Mononuclear cell (primary cell): Measurements from ENCODE around the gene FAM83C. TPM values are rescaled to one million over a fixed set of nuclear protein-coding genes. Genes with fewer than 3 reads are reported as not detected.

ENCODE experiments used
- H3K27me3 ChIP-seq: 2 replicates; pipeline ENCODE4 v1.6.0; 2011; ENCODE audit warnings: low read length, control low read depth; ENCODE audit not compliant: insufficient read depth
- H3K4me1 ChIP-seq: 2 replicates; pipeline ENCODE4 v1.5.1; 2011; ENCODE audit warnings: mild to moderate bottlenecking, low read length, control low read depth; ENCODE audit not compliant: insufficient read depth
- H3K4me3 ChIP-seq: 2 replicates; pipeline ENCODE4 v1.5.1; 2011; ENCODE audit warnings: mild to moderate bottlenecking, low read length, moderate library complexity
- H3K9me3 ChIP-seq: 2 replicates; pipeline ENCODE4 v1.5.1; 2011; ENCODE audit warnings: low read depth, mild to moderate bottlenecking, control low read depth, low read length
- total RNA-seq: library from RNA; depleted of rRNA; stranded (reverse); fragments of >200 nt; gene quantifications from one replicate; pipeline ENCODE4 v1.2.3, GENCODE V29; 2012

FAM83C gene
- total RNA-seq, 1 donor: not detected

DNA sequence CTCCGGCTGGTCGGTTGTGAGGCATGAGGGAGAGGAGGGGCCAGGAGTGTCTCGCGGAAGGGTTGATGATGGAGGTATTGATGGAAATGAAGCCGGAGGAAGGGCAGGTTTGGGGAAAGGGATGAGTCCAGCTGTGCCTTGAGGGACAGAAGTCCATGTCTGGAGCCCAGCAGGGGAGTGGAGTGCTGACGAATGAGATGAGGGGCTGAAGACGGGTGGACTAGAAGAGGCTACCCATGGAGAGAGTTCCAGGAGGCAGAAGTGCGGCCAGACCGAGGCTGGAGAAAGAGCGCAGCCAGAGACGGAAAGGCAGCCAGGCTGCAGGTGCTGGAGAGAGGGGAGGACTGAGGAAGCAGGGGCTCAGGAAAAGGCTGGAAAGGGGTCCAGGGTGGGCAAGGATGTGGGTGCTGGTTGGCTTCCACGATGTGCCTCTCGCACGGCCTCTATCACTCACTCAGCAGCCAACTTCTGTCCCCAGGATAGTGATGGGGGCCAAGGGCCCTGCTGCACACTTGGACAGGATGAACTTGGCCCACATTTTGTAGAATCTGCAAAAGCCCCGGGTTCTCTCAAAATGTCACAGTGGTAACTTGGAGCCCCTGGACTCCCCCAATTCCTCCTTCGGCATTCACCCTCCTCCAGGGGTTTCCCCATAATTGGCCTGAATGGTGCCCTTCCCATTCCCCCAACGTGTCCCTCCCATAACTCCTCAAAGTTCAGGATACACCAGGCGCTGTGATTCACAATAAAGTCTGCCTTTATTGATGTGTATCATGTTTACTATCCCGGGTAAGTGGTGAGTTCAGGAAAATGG lies 7.0 kb downstream of the FAM83C start:
- Histone ChIP-seq H3K9me3 (no peaks in the 10 kb centered on the region), H3K27me3 (no peaks in the 10 kb centered on the region), H3K4me3 (peak overlapping the region; percentile 80), H3K4me1 (peaks cover 19% of the 10 kb centered on the region)

DNA sequence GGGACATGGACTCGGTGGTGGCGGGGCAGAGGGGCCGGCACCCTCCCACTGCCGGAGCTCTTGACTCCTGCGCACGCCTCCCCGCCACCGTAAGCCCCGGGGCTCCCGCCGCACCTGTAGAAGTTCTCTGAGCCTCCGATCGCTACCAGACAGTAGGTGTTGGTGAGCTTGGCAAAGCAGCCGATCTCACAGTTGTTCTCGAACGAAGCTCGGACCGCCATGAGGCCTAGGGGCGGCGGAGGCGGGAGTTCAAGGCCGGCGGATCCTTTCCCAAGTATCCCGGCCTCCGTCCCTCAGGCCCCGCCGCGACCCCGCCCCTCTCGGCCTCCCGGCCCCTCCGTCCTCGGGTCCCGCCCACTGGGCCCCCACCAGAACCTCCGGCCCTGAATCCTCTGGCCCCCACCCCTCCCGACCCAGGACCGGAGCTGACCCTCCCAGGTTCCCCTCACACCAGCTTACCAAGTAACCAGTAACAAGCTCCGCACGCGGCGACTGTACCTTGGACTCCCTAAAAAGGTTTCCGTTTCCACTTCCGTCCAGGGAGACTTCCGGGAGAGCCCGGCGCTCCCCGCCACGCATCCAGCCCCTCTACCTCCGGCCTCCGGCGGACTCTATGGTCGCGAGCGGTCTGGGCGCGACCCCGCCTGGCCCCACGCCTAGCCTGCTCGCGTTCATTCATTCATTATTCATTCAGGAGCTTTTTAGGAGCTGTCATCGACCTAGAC lies 7.8 kb downstream of the FAM83C start, which contains the start of gene EIF6:
Gene EIF6, minus strand, starts transcription at position 506 of the 725 bp plus-strand sequence. Its CDS starts 285 bp downstream, at position 221.
- Histone ChIP-seq H3K4me3 (peak within 1 kb of the TSS; percentile 80), H3K9me3 (no peaks in the 10 kb centered on the region), H3K4me1 (peaks cover 19% of the 10 kb centered on the region), H3K27me3 (no peaks in the 10 kb centered on the region)

DNA sequence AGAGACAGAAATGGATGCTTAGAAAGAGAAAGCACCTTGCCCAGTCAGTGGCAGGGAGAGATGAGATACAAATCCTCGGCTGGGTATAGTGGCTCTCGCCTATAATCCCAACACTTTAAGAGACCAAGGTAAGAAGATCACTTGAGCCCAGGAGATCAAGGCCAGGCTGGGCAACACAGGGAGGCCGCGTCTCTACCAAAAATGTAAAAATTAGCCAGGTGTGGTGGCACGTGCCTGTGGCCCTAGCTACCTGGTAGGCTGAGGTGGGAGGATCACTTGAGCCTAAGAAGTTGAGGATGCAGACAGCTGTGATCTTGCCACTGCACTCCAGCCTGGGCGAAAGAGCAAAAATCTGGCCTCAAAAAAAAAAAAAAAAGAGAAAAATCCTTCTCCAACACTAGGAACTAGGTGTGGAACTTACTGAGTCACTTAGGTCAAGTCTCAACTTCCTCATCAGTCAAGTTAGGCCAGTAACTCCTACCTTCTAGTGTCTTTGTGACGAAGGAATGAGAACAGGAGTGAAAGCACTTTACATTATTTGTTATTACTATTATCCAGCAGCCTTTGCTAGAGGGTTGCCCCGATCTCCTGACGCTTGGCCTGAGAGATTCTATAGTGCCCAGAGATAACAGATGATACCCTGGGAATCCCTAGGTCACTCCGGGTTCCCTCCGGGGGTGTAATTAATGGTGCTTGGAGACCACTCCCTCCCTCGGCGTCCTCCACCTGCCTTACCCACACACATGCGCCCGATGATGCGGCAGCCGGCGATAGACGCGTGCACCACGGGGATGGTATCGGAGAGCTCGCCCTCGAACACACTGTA lies 8.6 kb downstream of the FAM83C start:
- H3K4me1 ChIP-seq: peaks cover 19% of the 10 kb centered on the region
- no peaks in the 10 kb centered on the region for H3K9me3 ChIP-seq
- no peaks in the 10 kb centered on the region for H3K27me3 ChIP-seq
- peak overlapping the region; percentile 80 for H3K4me3 ChIP-seq

DNA sequence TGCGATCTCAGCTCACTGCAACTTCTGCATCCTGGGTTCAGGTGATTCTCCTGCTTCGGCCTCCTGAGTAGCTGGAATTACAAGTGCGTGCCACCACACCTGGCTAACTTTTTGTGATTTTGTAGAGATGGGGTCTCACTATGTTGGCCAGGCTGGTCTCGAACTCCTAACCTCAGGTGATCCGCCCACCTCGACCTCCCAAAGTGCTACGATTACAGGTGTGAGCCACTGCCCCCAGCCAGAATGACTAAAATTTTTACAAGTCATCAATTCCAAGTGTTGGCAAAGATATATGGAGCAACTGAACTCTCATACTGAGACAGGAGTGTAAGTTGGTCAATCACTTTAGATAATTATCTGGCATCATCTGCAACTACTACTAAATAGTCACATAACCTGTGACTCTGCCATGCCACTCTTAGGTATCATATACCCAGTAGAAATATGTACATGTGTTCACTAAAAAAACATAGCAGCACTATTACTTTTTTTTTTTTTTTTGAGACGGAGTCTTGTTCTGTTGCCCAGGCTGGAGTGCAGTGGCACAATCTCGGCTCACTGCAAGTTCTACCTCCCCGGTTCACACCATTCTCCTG lies 10.6 kb downstream of the FAM83C start:
- Histone ChIP-seq H3K4me1 (peaks cover 25% of the 10 kb centered on the region), H3K4me3 (no peak overlapping the region), H3K9me3 (no peaks in the 10 kb centered on the region), H3K27me3 (no peaks in the 10 kb centered on the region)

DNA sequence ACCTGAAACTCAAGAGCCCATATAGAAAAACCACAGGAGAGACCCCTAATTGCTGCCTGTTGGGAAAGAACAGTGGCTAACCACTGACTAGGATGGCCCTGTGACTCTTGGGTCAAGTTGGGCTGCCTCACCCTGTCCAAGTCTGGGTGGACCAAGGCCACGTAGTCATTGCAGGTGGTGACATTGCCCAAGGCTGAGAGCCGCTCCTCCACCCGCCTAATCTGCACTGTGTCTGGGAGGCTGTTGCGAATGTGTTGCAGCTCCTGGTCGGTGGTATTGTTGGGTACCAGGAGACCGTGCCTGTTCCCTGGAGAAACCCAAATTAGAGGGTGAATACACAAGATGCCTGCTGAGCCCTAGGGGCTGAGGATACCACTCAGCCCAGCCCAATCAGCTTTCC lies 11.7 kb downstream of the FAM83C start:
- H3K9me3 ChIP-seq: no peaks in the 10 kb centered on the region
- H3K4me3 ChIP-seq: no peak overlapping the region
- H3K4me1 ChIP-seq: peaks cover 30% of the 10 kb centered on the region
- H3K27me3 ChIP-seq: no peaks in the 10 kb centered on the region

DNA sequence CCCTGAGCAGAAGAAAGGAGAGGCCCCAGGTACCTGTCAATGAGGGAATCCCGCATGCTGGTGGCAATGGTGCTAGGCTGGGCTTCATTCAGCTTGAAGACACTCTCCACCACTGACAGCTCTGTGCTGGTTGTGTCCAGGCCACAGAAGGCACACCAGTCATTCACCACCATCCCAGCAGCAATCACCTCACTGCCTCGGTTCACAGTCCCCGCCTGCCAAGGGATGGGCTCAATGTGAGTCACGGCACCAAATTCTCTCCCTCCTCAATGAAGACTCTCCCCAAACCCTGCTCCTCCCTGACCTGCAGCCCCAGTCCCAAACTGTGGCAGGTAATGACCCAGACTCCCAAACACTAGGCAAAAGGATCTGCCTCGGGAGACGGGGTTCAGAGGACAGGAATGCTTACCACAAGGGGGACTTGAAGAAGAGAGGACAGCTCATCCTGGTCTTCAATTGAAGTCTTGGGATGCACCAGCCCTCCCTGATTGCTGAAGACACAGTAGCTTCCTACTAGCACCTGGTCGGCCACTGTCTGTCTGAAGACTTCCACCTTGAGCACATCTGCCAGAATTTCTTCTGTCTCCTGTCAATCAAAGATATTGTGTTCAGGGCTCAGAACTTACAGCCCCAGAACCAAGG lies 12.6 kb downstream of the FAM83C start:
- Histone ChIP-seq H3K27me3 (no peaks in the 10 kb centered on the region), H3K4me1 (peaks cover 24% of the 10 kb centered on the region), H3K9me3 (no peaks in the 10 kb centered on the region), H3K4me3 (no peak overlapping the region)

DNA sequence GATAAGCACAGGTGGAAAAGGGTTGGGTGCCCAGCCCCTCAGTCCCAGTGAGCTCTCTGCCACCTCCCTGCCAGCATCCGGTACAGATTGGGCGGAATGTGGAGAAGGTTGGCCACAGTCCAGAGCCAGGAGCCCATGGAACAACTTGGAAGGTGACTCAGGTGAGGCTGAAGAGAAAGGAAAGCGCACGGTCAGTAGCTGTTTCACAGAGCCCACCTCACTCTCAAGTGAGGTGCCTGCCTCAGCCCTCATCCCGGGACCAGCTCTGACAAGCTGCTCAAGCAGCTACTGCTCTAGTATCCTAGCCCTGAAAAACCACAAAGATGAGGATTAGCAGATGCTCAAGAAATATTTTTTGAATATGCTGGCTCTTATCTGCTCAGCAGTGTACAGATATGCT lies 13.2 kb downstream of the FAM83C start:
- Histone ChIP-seq H3K4me1 (peaks cover 23% of the 10 kb centered on the region), H3K27me3 (no peaks in the 10 kb centered on the region), H3K9me3 (no peaks in the 10 kb centered on the region), H3K4me3 (no peak overlapping the region)

DNA sequence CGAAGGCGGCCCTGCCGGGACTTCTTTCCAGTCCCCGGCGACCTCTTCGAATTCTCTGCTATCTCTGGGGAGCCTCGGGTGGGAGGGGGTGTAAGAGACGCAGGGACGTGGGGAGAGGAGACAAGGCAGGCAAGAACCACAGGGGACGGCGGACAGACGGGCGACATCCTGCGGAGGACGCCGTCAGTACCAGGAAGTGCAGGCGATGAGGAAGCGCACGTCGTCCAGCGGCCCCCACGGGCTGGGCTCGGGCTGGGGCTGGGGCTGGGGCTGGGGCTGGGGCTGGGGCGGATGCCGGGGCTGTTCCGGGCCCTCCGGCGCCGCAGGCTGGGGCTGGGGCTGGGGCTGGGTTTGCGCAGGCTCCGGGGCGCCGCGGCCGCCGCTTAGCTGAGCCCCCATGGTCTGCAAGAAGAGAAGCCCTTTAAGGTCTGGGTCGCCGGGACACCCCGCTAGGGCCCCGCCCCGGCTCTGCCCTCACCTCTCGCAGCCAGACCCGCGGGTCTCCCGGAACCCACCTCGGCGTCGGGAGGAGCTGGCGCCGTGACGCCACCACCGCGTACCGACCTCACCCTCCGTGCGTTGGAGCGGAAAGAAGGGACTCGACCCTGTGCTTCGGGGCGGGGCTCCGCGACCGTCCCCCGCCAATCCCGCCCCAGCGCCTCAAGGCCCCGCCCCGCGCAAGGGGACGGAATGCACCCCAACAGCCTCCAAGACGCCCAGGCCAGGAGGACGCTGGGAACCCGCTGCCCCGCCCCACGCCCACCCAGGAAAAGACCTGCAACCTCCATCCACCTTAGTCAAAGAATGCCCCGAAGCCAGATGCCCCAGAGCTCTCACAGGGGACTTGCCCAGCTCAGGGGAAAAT lies 14.5 kb downstream of the FAM83C start, which contains the start of gene MMP24OS:
Gene MMP24OS, minus strand, starts transcription at position 592 of the 865 bp plus-strand sequence. Its CDS starts 193 bp downstream, at position 399.
- Histone ChIP-seq H3K9me3 (no peaks in the 10 kb centered on the region), H3K27me3 (no peaks in the 10 kb centered on the region), H3K4me1 (peaks cover 11% of the 10 kb centered on the region), H3K4me3 (peak within 1 kb of the TSS; percentile 85)

DNA sequence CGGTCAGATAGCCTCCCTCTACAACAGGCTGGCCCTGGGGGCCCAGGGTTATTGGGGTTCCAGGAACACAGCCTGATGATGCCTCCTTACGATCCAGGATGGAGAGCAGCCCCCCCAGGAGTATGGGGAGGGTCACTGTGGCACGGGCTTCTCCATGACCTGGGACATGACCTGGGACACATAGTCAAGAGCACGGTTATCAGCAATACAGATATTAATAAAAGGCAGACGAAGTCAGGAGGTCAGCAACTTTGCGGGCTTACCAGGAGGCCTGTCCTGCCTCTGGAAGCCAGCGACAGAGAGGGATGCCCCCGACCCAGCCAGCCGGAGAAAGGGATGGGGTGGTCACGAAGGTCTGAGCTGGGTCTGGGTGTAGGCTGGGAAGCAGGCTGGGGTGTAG lies 15.1 kb downstream of the FAM83C start:
- Histone ChIP-seq H3K9me3 (no peaks in the 10 kb centered on the region), H3K27me3 (no peaks in the 10 kb centered on the region), H3K4me3 (peak overlapping the region; percentile 85), H3K4me1 (peaks cover 11% of the 10 kb centered on the region)

DNA sequence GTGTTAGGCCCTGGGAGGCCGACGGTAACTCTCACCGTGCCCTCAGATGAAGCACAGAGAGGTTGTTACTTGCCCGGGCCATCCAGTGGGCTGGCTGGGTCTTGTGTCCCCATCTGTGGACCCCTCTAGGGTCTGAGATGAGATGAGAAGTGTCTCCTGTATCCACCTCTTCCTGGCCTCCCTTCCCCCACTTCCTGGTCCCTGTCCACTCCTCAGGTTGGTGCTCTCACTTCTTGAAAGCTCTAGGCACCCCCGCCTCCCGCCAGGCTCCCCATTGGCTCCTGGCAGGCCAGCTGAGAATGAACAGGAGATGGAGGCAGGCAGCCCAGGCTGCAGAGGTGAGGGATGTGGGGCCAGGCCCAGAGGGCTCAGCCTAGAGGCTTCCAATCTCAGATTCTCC lies 15.8 kb downstream of the FAM83C start:
- peaks cover 11% of the 10 kb centered on the region for H3K4me1 ChIP-seq
- H3K4me3 ChIP-seq: no peak overlapping the region
- no peaks in the 10 kb centered on the region for H3K9me3 ChIP-seq
- no peaks in the 10 kb centered on the region for H3K27me3 ChIP-seq

DNA sequence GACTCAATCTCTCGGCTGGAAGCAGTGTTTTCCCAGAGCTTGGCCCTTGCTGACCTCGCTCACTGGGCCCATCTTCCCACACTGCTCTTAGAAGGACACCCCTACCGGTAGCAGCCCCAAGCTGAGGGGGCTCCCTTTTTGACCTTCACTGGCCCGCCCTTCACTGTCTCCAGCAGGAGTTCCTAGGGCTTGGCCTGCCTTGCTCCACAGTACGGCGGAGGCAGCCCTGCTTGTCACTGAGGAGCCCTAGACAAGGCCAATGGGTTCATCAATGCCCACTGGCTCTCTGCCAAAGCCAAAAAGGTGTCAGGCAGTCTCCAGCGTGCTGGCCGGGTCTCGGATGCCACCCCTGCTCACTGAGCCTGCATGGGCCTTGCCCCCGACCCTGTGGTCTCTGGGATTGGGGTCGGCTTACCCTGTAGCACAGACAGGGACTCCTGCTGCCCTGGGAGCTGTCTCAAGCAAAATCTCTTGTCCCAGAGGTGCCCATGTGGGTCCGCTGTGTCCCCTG lies 16.4 kb downstream of the FAM83C start:
- Histone ChIP-seq H3K27me3 (no peaks in the 10 kb centered on the region), H3K9me3 (no peaks in the 10 kb centered on the region)

DNA sequence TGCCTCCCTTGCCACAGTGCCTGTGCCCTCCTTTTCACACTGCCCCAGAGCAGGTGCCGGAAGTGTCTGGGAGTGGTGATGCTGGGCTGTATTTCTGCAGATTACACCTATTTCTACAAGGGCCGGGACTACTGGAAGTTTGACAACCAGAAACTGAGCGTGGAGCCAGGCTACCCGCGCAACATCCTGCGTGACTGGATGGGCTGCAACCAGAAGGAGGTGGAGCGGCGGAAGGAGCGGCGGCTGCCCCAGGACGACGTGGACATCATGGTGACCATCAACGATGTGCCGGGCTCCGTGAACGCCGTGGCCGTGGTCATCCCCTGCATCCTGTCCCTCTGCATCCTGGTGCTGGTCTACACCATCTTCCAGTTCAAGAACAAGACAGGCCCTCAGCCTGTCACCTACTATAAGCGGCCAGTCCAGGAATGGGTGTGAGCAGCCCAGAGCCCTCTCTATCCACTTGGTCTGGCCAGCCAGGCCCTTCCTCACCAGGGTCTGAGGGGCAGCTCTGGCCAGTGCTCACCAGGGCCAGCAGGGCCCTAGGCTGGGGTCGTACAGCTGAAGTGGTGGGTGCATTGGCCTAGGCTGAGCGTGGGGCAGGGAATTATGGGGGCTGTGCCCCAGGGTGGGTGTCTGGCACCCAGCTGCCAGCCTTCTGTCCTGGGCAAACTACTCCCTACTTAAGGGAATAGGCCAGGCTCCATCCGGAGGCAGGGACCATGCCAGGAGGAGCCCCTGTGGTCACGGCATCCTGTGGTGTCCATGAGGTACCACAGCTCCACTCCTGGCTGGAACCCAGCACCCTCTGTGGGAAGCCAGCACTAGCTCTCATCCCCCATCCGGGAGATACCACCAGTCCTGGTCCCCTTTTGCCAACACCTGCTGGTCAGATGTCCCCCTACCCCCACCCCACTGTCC lies 17.8 kb downstream of the FAM83C start:
- no peaks in the 10 kb centered on the region for H3K9me3 ChIP-seq
- H3K4me1 ChIP-seq: peaks cover 11% of the 10 kb centered on the region
- no peak overlapping the region for H3K4me3 ChIP-seq
- H3K27me3 ChIP-seq: no peaks in the 10 kb centered on the region

More for the DNA sequence above, 16.4 kb downstream of the FAM83C start:
- Histone ChIP-seq H3K4me3 (no peak overlapping the region), H3K4me1 (peaks cover 11% of the 10 kb centered on the region)
